ENCODE results near the gene PLAA. TPM values are rescaled to one million over a fixed set of nuclear protein-coding genes. Genes with fewer than 3 reads are reported as not detected.

The PLAA gene
- total RNA-seq, 4 donors from 2014 or later, result 26.3 to 34.6 (median 29.3) TPM

DNA sequence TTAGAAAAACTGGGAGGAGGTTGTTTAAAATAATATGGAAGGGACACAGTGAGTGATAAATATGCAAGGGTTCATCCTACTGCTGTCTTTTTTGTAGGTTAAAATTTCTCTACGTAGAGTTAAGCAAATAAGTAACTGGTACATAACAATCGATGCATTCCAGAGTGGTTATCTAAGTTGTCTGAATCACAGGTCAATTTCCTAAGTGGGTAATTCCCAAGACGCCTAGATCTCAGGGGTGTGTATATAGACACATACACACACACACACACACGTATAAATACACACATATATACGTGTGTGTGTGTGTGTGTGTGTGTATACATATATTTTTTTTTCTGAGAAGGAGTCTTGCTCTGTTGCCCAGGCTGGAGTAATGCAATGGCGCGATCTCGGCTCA, 76.8 kb downstream of the PLAA start:
- TF ChIP-seq, protein P1, sequence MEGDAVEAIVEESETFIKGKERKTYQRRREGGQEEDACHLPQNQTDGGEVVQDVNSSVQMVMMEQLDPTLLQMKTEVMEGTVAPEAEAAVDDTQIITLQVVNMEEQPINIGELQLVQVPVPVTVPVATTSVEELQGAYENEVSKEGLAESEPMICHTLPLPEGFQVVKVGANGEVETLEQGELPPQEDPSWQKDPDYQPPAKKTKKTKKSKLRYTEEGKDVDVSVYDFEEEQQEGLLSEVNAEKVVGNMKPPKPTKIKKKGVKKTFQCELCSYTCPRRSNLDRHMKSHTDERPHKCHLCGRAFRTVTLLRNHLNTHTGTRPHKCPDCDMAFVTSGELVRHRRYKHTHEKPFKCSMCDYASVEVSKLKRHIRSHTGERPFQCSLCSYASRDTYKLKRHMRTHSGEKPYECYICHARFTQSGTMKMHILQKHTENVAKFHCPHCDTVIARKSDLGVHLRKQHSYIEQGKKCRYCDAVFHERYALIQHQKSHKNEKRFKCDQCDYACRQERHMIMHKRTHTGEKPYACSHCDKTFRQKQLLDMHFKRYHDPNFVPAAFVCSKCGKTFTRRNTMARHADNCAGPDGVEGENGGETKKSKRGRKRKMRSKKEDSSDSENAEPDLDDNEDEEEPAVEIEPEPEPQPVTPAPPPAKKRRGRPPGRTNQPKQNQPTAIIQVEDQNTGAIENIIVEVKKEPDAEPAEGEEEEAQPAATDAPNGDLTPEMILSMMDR (IDR thresholded peaks at IDR 0.05), result no peak
- TF ChIP-seq POLR2A (IDR thresholded peaks at IDR 0.05), result no peak
- intact Hi-C loops (cut with DNase I; ENCODE audit: low total_unique reads), result no loop called here
- no peak for DNase-seq (ENCODE audit: low spot score in 2 of 2)
- no peak overlapping the region for H3K4me3 ChIP-seq (ENCODE audit: low read depth, poor library complexity, severe bottlenecking)
- 89 to 92% methylated on average over 8 of the region's 8 CpGs for WGBS, 2 donors

DNA sequence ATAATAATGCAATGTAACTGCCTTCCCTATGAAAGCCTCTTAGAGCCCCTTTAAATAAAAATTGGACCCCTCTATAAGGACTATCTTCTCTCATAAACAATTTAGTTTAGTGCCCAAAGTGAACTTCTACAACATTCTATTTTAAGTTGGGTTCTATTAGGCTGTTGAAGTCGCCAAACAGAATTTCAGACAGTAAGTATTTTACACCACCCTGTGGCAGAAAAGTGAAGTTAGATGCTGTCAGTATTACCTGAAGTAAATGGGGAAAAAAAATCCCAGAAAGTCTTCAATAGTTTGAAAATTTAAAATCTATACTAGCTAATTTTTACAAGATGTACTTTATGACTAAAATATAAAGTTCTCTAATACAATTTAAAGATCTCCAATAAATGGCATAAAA, 84.0 kb downstream of the PLAA start:
- H3K4me3 ChIP-seq (ENCODE audit: low read depth, poor library complexity, severe bottlenecking), result no peak overlapping the region
- no peak for DNase-seq (ENCODE audit: low spot score in 2 of 2)
- WGBS, 2 donors, result 29 to 56% methylated on average over 1 of the region's 1 CpG
- TF ChIP-seq POLR2A (IDR thresholded peaks at IDR 0.05), result no peak
- TF ChIP-seq, protein P1 (IDR thresholded peaks at IDR 0.05), result no peak
- intact Hi-C loops (cut with DNase I; ENCODE audit: low total_unique reads), result no loop called here

DNA sequence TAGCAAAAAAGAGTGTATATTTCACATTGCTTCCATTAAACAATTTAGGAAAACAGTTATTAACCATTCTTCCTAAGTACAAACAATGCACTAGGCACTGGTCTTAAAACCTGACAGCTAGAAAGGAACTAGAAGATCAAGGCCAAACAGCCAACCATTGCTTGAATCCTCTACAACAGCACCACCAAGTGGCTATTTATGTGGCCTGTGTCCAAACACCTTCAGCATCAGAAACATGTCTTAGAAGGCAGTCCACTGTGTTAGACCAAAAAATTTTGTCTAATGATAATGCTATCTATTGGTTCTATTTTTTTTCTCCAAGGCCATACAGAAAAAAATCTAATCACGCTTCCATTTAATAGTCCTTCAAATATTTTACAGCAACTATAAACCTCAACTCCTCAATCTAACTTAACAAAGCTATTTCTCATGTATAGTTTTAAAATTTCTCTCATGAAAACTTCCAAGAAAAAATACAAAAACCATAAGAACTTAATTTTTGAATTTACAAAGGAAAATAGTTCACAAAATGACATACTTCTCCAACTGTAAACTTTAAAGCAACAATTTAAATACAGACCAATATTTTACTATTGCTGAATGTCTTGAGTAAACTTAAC, 90.5 kb downstream of the PLAA start:
- 93 to 100% methylated on average over 1 of the region's 1 CpG for WGBS, 2 donors
- intact Hi-C loops (cut with DNase I; ENCODE audit: low total_unique reads), result no loop called here
- no peak for DNase-seq (ENCODE audit: low spot score in 2 of 2)
- no peak overlapping the region for H3K4me3 ChIP-seq (ENCODE audit: low read depth, poor library complexity, severe bottlenecking)
- TF ChIP-seq POLR2A (IDR thresholded peaks at IDR 0.05), result no peak
- TF ChIP-seq, protein P1 (IDR thresholded peaks at IDR 0.05), result no peak

Other genes with a start within 250 kb of the PLAA start
- gene CAAP1, start 54.4 kb downstream of the PLAA start, total RNA-seq, result 10 to 100 TPM in 3 of 4 donors, 1 to 10 TPM in 1; 10.0 to 24.4 (median 20.3) TPM
- 10 to 100 TPM in 2 of 4 donors, 1 to 10 TPM in 2; 7.6 to 13.9 (median 9.9) TPM for gene IFT74, start 9.2 kb upstream of the PLAA start, total RNA-seq
- gene LRRC19, start 58.4 kb upstream of the PLAA start, total RNA-seq, result not detected
- gene TEK, start 162.0 kb upstream of the PLAA start, total RNA-seq, result 1 to 10 TPM; 2.5 to 9.2 (median 3.8) TPM

All from lower leg skin (tissue), 4 donors.